ENCODE data around the gene TM4SF5.

DNA sequence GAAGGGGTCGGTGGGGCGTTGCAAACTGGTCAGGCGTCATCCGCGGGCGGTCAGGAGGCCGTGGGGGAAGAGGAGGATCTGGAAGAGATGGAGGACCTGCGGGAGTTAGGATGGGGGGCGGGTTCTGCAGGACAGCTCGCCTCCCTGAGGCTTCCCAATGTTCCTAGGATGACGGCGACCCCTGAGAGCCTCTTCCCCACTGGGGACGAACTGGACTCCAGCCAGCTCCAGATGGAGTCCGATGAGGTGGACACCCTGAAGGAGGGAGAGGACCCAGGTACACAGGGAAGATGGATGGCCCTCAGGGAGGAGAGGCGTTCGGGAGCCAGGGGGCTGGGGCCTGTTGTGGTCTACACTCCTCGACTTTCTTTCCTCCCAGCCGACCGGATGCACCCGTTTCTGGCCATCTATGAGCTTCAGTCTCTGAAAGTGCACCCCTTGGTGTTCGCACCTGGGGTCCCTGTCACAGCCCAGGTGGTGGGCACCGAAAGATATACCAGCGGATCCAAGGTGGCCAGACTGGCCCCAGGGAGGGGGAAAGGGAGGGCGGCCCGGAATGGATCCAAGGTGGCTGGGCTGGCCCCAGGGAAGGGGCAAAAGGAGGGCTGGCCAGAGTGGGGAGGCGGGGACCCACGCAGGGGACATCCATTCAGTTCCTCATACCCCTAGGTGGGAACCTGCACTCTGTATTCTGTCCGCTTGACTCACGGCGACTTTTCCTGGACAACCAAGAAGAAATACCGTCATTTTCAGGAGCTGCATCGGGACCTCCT is 36.1 kb downstream of the TM4SF5 start:
- TF ChIP-seq, protein P1, sequence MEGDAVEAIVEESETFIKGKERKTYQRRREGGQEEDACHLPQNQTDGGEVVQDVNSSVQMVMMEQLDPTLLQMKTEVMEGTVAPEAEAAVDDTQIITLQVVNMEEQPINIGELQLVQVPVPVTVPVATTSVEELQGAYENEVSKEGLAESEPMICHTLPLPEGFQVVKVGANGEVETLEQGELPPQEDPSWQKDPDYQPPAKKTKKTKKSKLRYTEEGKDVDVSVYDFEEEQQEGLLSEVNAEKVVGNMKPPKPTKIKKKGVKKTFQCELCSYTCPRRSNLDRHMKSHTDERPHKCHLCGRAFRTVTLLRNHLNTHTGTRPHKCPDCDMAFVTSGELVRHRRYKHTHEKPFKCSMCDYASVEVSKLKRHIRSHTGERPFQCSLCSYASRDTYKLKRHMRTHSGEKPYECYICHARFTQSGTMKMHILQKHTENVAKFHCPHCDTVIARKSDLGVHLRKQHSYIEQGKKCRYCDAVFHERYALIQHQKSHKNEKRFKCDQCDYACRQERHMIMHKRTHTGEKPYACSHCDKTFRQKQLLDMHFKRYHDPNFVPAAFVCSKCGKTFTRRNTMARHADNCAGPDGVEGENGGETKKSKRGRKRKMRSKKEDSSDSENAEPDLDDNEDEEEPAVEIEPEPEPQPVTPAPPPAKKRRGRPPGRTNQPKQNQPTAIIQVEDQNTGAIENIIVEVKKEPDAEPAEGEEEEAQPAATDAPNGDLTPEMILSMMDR (IDR thresholded peaks at IDR 0.05): no peak
- TF ChIP-seq FOXP1 (CRISPR knock-in tag; IDR thresholded peaks at IDR 0.05; ENCODE audit: borderline replicate concordance) (no peak), ZNF121 (CRISPR knock-in tag; IDR thresholded peaks at IDR 0.05) (no peak), GRHL2 (CRISPR knock-in tag; IDR thresholded peaks at IDR 0.05; ENCODE audit: insufficient replicate concordance, severe bottlenecking) (no peak), MYBL2 (CRISPR knock-in tag; IDR thresholded peaks at IDR 0.05) (no peak), SP1 (CRISPR knock-in tag; conservative IDR thresholded peaks at IDR 0.05) (no peak)
- TF ChIP-seq, protein P2, sequence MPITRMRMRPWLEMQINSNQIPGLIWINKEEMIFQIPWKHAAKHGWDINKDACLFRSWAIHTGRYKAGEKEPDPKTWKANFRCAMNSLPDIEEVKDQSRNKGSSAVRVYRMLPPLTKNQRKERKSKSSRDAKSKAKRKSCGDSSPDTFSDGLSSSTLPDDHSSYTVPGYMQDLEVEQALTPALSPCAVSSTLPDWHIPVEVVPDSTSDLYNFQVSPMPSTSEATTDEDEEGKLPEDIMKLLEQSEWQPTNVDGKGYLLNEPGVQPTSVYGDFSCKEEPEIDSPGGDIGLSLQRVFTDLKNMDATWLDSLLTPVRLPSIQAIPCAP (CRISPR knock-in tag; IDR thresholded peaks at IDR 0.05): no peak
- TF ChIP-seq, protein P3, sequence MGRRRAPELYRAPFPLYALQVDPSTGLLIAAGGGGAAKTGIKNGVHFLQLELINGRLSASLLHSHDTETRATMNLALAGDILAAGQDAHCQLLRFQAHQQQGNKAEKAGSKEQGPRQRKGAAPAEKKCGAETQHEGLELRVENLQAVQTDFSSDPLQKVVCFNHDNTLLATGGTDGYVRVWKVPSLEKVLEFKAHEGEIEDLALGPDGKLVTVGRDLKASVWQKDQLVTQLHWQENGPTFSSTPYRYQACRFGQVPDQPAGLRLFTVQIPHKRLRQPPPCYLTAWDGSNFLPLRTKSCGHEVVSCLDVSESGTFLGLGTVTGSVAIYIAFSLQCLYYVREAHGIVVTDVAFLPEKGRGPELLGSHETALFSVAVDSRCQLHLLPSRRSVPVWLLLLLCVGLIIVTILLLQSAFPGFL (CRISPR knock-in tag; IDR thresholded peaks at IDR 0.05; ENCODE audit: borderline replicate concordance): no peak
- TF ChIP-seq, protein P4, sequence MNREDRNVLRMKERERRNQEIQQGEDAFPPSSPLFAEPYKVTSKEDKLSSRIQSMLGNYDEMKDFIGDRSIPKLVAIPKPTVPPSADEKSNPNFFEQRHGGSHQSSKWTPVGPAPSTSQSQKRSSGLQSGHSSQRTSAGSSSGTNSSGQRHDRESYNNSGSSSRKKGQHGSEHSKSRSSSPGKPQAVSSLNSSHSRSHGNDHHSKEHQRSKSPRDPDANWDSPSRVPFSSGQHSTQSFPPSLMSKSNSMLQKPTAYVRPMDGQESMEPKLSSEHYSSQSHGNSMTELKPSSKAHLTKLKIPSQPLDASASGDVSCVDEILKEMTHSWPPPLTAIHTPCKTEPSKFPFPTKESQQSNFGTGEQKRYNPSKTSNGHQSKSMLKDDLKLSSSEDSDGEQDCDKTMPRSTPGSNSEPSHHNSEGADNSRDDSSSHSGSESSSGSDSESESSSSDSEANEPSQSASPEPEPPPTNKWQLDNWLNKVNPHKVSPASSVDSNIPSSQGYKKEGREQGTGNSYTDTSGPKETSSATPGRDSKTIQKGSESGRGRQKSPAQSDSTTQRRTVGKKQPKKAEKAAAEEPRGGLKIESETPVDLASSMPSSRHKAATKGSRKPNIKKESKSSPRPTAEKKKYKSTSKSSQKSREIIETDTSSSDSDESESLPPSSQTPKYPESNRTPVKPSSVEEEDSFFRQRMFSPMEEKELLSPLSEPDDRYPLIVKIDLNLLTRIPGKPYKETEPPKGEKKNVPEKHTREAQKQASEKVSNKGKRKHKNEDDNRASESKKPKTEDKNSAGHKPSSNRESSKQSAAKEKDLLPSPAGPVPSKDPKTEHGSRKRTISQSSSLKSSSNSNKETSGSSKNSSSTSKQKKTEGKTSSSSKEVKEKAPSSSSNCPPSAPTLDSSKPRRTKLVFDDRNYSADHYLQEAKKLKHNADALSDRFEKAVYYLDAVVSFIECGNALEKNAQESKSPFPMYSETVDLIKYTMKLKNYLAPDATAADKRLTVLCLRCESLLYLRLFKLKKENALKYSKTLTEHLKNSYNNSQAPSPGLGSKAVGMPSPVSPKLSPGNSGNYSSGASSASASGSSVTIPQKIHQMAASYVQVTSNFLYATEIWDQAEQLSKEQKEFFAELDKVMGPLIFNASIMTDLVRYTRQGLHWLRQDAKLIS (CRISPR knock-in tag; IDR thresholded peaks at IDR 0.05; ENCODE audit: borderline replicate concordance): no peak
- TF ChIP-seq, protein P5, sequence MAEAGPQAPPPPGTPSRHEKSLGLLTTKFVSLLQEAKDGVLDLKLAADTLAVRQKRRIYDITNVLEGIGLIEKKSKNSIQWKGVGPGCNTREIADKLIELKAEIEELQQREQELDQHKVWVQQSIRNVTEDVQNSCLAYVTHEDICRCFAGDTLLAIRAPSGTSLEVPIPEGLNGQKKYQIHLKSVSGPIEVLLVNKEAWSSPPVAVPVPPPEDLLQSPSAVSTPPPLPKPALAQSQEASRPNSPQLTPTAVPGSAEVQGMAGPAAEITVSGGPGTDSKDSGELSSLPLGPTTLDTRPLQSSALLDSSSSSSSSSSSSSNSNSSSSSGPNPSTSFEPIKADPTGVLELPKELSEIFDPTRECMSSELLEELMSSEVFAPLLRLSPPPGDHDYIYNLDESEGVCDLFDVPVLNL (CRISPR knock-in tag; IDR thresholded peaks at IDR 0.05; ENCODE audit: borderline replicate concordance, low read depth): no peak

Measured in WTC11 (cell line).